Stimulated activated effector memory CD8-positive, alpha-beta T cell treated with anti-CD3 and anti-CD28 coated beads, Interleukin-12 subunit alpha, Interleukin-12 subunit beta, amount 100 ng/mL, for 72 hours (primary cell): Measurements from ENCODE around the gene SERPINA3.
"Not testable (repeated sequence)": the region's sequence is repeated elsewhere in the genome, so short reads cannot be mapped to it uniquely, and the experiment has no call there.

Source experiments
- ATAC-seq: fragments of 150-1000 bp; cut with Tn5 transposase; 2 replicates; pipeline ENCODE4 v1.10.0; 2021
- DNase-seq, 2 donors: peaks; one replicate each; pipeline ENCODE4 v3.0.0; 2021 to 2022; ENCODE audit warnings: low spot score in 2 of 2
- H3K27ac Mint-ChIP-seq: one replicate; pipeline ENCODE4 v1.8.0; 2022; ENCODE audit warnings: mild to moderate bottlenecking, mixed read lengths
- H3K36me3 Mint-ChIP-seq: one replicate; pipeline ENCODE4 v1.8.0; 2022; ENCODE audit warnings: mild to moderate bottlenecking, mixed read lengths
- H3K4me1 Mint-ChIP-seq: one replicate; pipeline ENCODE4 v1.8.0; 2022; ENCODE audit warnings: mixed read lengths
- H3K4me3 Mint-ChIP-seq: one replicate; pipeline ENCODE4 v1.8.0; 2022; ENCODE audit warnings: mild to moderate bottlenecking, mixed read lengths
- H3K9me3 Mint-ChIP-seq: one replicate; pipeline ENCODE4 v1.8.0; 2022; ENCODE audit warnings: mixed read lengths

Gene SERPINA3

DNA sequence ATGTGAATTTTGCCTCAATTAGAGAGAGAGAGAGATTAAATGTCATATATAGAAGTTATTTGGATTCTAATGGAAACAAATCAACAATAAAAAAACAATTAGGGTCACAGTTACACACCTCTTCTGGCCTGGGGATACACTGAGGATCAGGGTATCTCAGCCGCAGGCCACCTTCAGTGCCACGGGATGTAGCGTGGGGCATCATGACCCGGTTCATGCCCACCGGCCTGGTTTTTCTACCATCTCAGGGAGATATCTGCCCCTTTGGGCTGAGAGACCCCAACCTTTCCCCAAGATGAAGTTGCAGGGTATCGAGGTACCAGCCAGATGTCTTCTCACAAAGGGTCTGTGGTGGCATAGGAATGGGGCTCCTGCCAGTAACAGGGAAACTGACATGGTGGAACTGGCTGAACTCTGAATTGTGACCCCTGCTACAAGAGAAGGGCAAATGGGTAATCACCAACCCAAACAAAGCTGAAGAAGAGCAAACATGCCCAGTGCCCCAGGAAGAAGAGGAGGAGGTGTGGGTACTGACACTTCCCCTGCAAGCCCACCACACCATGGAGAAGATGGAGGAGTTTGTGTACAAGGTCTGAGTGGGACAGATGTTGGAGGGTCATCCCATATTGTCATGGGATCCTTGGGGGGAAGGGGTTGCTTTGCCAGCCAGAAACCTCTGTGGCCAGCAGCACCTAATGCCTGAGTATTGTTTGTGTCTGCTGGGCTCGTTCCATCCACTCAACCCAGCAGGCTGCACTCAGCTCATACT lies 19.5 kb downstream of the SERPINA3 start:
- DNase-seq (no peak), ATAC-seq (no peak)
- Mint-ChIP-seq H3K27ac (no peak overlapping the region), H3K4me3 (no peak overlapping the region), H3K9me3 (no peaks in the 10 kb centered on the region), H3K36me3 (no peaks in the 10 kb centered on the region), H3K4me1 (no peaks in the 10 kb centered on the region)

DNA sequence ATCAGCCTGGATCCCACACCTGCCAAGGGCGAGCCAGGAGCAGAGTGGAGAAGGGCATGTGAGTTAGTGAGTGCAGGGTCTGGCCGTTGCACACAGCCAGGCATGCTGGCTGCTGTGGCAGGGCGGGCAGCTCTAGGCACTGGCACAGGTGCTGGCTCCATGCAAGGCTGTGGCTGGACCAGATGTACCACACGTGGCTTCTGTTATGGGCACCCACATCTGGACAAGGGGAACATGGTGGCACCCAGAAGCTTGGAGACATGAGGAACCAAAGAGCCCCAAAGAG lies 20.1 kb downstream of the SERPINA3 start:
- H3K36me3 Mint-ChIP-seq: no peaks in the 10 kb centered on the region
- DNase-seq (no peak), ATAC-seq (no peak)
- no peaks in the 10 kb centered on the region for H3K9me3 Mint-ChIP-seq
- H3K27ac Mint-ChIP-seq: no peak overlapping the region
- H3K4me3 Mint-ChIP-seq: no peak overlapping the region
- no peaks in the 10 kb centered on the region for H3K4me1 Mint-ChIP-seq

DNA sequence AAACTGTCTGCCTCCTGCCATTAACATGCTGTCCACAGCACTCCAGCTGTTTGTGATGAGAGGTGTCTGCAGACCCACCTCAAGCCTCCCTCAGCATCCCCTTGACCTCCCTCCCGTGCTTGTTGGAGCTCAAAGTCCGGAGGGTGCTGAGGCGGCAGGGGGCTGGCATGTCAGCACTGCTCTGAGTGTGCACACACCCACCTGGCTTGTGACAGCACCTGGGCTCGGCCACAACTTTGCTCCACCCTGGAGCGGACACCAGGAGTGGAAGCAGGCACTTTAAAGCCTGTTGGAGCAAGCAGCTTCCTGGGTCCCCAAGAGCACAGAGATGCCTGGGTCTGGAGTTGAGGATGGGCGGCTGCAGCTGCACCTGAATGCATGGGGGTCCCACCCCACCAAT lies 20.9 kb downstream of the SERPINA3 start:
- no peak for DNase-seq
- Mint-ChIP-seq H3K27ac (no peak overlapping the region), H3K36me3 (no peaks in the 10 kb centered on the region), H3K9me3 (no peaks in the 10 kb centered on the region), H3K4me1 (no peaks in the 10 kb centered on the region), H3K4me3 (no peak overlapping the region)
- peak; percentile 6 for ATAC-seq

DNA sequence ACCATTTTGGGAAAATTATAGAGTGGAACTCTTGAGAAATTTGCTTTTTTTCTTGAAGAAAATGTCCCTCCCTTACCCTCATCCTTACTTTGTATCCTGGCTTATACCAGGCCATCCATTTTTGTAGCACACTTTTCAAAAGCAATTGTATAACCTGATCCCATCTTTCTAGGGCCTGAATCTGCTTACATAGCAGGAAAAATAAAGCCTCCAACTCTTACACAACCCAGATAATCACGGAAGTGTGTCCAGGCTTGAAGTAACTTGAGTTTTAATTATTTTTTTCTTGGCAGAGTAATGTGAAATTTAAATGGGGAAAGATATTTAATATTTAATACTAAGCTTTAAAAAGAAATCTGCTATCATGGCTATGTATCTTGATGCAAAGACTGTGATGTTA lies 23.0 kb downstream of the SERPINA3 start:
- Mint-ChIP-seq H3K4me3 (no peak overlapping the region), H3K27ac (no peak overlapping the region), H3K9me3 (no peaks in the 10 kb centered on the region), H3K4me1 (no peaks in the 10 kb centered on the region), H3K36me3 (no peaks in the 10 kb centered on the region)
- DNase-seq (no peak), ATAC-seq (no peak)

DNA sequence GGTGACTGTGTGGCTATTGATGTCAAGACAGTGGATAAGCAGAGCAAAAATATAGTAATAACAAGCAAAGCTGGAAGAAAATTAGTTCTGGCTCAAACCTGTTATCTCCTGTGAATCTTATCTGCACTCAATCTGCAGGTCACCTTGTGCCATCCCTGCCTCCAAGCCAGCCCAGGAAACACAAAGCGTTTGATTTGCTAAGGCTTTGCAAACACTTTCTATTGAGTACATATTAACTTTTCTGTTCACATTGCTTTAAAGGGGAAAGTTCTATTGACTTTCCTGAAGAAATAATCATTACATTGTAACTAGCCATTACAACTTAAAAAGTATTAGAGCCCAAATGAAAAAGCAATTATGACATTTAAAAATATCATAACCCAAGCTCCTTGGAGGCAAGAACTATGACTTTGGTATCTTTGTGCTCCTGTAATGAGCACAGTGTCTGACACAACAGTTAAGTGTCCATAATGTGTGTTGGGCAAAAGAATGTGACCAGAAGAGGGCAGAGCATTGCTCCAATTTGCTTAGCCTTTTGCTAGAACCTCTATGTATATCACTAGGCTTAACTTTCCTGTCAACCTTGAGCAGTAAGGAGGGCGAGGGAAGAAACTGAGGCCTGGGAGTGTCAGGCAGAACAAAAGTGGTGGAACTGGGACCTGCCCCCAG lies 24.7 kb downstream of the SERPINA3 start:
- Mint-ChIP-seq H3K9me3 (no peaks in the 10 kb centered on the region), H3K4me3 (no peak overlapping the region), H3K36me3 (no peaks in the 10 kb centered on the region)

DNA sequence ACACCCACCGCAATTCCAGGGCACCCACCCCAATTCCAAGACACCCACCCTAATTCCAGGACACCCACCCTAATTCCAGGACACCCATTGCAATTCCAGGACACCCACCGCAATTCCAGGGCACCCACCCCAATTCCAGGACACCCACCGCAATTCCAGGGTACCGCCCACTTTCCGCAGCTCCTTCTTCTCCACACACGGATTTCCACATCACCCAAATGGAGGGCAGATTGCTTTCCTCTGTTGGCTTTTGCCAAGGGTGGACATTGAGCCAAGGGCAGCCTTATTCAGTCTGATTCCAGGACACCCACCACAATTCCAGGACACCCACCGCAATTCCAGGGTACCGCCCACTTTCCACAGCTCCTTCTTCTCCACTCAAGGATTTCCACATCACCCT lies 25.6 kb downstream of the SERPINA3 start:
- not testable (repeated sequence) for H3K4me3 Mint-ChIP-seq, H3K4me1 Mint-ChIP-seq, DNase-seq, H3K36me3 Mint-ChIP-seq, ATAC-seq, H3K9me3 Mint-ChIP-seq, H3K27ac Mint-ChIP-seq

More for the DNA sequence above, 24.7 kb downstream of the SERPINA3 start:
- Mint-ChIP-seq H3K27ac (no peak overlapping the region), H3K4me1 (no peaks in the 10 kb centered on the region)
- ATAC-seq (no peak), DNase-seq (no peak)

DNA sequence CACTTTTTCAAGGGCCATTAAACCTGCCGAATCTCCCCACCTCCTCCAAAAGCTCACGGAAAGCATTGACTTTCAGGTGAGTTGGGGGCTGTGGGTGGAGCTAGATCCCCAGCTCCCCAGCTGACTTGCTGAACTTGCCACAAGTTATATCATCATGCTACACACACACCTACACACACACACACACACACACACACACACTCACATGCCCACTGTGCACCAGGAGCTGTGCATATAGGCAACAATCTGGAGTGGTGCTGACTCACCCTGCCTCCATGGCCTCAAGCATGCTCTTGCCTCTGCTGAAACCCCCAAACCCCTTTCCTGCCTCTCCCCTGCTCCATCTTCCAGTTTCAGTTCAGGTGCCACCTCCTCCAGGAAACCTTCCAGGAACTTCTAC lies 26.1 kb downstream of the SERPINA3 start:
- Mint-ChIP-seq H3K36me3 (no peaks in the 10 kb centered on the region), H3K9me3 (no peaks in the 10 kb centered on the region), H3K27ac (no peak overlapping the region), H3K4me1 (no peaks in the 10 kb centered on the region), H3K4me3 (no peak overlapping the region)
- DNase-seq: no peak
- ATAC-seq: no peak

DNA sequence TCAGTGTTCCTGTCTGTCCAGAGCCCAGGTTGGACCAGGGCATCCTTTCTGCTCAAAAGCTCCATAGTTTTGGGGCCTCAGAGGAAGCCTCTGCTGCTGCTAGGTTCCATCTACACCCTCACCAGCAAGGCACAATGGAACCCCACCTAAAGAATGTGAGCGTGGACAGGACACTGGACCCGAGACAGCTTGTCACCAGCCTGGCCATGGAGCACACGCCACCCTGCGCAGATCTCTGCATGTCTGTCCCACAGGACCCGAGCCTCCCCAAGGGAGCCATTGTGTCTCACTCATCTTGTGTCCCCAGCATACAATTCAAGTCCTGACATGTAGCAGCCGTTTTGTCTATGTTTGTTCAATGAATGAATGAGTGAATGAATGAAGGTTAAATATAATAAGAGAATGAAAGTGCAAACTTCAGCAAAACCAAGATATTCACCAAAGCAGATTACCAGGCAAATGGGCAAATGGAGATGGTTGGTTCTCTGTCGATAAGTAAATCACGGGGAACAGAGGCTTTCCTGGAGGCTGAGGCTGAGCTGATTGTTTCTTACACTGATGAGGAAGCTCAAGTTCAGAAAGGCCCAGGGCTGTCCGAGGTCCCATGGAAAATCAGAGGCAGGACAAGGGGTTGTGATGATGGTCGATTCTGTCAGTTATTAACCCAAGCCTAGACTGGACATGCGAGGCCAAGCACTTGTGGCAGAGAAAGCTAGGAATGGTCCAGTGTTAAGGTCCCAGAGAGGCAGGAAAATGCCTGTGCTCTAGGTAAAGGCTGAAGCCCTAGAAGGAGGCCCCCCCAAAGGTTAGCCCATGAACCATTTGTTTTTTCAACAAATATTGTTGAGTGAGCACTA lies 27.0 kb downstream of the SERPINA3 start:
- H3K9me3 Mint-ChIP-seq: no peaks in the 10 kb centered on the region
- ATAC-seq (no peak), DNase-seq (no peak)
- no peaks in the 10 kb centered on the region for H3K4me1 Mint-ChIP-seq
- H3K27ac Mint-ChIP-seq: no peak overlapping the region
- no peaks in the 10 kb centered on the region for H3K36me3 Mint-ChIP-seq
- no peak overlapping the region for H3K4me3 Mint-ChIP-seq

DNA sequence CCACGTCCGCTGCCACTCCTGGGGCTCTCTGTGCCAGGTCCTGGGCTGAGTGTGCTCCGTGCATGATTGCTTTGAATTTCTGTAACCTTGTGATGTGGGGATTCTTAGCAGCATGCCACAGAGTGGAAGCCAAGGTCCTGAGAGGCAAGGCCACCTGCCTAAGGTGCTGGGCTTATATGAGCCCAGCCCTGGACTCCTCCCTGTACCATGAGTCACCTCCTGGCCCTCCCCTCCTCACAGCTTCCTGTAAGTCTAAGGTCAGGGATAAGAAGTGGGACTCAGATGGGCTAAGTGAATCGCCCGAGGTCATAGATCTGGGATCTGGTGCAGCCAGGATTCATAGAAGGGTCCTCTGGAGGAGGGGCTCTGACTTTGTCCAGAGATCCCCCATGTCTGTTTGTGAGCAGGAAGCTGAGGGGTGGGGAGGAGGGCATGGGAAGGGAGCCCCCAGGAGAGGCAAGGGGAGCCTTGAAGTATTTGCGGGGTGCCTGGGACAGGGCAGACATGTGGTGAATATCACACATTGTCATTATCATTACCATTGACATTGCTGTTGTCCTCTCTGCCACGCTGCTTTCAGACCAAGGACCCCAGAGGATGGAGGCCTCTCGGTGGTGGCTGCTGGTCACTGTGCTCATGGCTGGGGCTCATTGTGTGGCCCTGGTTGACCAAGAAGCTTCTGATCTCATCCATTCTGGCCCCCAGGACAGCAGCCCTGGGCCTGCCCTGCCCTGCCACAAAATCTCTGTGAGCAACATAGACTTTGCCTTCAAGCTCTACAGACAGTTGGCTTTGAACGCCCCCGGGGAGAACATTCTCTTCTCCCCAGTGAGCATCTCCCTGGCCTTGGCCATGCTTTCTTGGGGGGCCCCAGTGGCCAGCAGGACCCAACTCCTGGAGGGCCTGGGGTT lies 28.8 kb downstream of the SERPINA3 start:
- no peak for ATAC-seq
- H3K9me3 Mint-ChIP-seq: no peaks in the 10 kb centered on the region
- H3K36me3 Mint-ChIP-seq: no peaks in the 10 kb centered on the region
- no peak overlapping the region for H3K27ac Mint-ChIP-seq
- H3K4me1 Mint-ChIP-seq: no peaks in the 10 kb centered on the region
- H3K4me3 Mint-ChIP-seq: no peak overlapping the region
- DNase-seq: no peak

DNA sequence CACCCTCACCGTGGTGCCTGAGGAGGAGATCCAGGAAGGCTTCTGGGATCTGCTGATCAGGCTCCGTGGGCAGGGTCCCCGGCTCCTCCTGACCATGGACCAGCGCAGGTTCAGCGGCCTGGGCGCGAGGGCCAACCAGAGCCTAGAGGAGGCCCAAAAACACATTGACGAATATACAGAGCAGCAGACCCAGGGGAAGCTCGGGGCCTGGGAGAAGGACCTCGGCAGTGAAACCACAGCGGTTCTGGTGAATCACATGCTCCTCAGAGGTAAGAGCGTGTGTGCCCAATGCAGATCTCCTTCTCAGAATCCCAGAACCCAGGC lies 29.4 kb downstream of the SERPINA3 start:
- no peaks in the 10 kb centered on the region for H3K4me1 Mint-ChIP-seq

DNA sequence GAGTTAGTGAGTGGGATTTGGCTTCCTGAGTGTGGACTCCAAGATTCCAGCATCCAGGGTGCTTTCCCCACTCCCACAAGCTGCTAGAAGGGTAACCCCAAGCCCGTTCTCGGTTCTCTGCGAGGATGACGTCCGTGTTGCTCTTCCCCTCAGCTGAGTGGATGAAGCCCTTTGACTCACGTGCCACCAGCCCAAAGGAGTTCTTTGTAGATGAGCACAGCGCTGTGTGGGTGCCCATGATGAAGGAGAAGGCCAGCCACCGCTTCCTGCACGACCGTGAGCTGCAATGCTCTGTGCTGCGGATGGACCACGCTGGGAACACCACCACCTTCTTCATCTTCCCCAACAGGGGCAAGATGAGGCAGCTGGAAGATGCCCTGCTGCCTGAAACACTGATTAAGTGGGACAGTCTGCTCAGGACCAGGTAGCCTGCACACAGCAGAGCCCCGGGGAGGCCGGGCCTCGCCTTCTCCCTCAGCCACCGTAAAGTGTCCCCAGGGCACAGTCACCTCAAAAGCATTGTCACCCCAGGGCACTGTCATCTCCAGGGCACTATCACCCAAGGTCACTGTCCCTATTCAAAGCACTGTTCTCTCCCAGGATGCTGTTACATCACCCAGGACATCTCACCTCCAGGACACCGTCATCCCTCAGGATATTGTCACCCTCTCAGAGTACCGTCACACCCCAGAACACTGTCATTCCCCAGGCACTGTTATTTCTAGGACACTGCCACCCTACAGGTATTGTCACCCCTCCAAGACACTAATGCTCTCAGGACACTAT lies 31.3 kb downstream of the SERPINA3 start:
- H3K27ac Mint-ChIP-seq: no peak overlapping the region
- no peaks in the 10 kb centered on the region for H3K36me3 Mint-ChIP-seq
- ATAC-seq: no peak

More for the DNA sequence above, 29.4 kb downstream of the SERPINA3 start:
- Mint-ChIP-seq H3K4me3 (no peak overlapping the region), H3K27ac (no peak overlapping the region), H3K36me3 (no peaks in the 10 kb centered on the region), H3K9me3 (no peaks in the 10 kb centered on the region)
- DNase-seq: no peak
- no peak for ATAC-seq

DNA sequence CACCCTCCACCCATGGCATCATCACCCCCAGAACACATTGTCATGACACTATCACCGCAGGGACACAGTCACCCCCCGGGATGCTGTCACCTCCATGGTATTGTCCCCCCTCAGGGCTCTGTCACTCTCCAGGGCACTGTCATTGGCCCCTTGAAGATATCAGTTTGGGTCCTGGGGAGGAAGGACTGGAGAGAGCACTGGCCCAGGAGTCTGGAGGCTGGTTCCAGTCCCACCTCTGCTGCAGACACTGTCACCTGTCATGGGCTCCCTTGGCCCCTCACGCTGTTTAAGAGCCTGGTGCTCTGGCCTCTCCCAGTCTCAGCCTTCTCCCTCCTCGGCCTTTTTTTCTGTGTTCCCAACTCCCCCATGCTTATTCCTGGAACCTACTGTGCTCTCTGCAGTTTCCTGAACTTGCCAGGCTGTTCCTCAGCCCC lies 31.9 kb downstream of the SERPINA3 start:
- Mint-ChIP-seq H3K27ac (no peak overlapping the region), H3K4me1 (no peaks in the 10 kb centered on the region), H3K4me3 (no peak overlapping the region), H3K9me3 (no peaks in the 10 kb centered on the region), H3K36me3 (no peaks in the 10 kb centered on the region)
- DNase-seq: no peak
- peak; percentile 12 for ATAC-seq

More for the DNA sequence above, 31.3 kb downstream of the SERPINA3 start:
- no peak for DNase-seq
- Mint-ChIP-seq H3K4me1 (no peaks in the 10 kb centered on the region), H3K9me3 (no peaks in the 10 kb centered on the region), H3K4me3 (no peak overlapping the region)

DNA sequence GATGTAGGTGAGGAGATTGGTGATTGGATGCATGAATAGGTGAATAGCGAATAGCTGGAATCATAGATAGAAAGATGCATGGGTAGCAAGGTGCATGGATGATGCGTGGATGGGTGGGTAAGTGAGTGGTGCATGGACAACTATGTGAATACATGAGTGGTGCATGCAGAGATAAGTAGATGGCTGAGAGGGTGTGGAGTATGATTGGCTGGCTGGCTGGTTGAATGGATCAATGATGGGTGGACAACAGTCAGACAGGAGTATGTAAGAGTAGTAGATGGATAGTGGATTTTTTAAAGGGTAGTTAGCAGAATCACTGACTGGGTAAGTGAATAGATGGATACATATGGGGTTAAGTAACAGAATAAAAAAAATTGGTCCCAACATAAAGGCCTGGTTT lies 33.9 kb downstream of the SERPINA3 start:
- Mint-ChIP-seq H3K4me3 (no peak overlapping the region), H3K27ac (no peak overlapping the region), H3K9me3 (no peaks in the 10 kb centered on the region), H3K36me3 (no peaks in the 10 kb centered on the region), H3K4me1 (no peaks in the 10 kb centered on the region)
- ATAC-seq: no peak
- DNase-seq: no peak

DNA sequence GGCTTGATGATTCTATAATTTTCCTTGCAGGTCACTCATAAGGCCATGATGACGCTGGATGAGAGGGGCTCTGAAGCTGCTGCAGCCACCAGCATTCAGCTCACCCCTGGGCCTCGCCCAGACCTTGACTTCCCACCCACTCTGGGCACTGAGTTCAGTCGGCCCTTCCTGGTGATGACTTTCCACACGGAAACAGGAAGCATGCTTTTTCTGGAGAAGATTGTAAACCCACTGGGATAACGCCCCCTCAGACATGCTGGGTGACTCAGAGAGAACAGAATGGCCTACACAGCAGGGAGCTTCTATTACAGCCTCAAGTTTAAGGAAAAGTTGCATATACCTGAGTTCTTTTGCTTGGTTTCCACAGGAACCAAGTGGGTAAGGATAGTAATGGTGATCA lies 34.3 kb downstream of the SERPINA3 start:
- Mint-ChIP-seq H3K27ac (no peak overlapping the region), H3K4me1 (no peaks in the 10 kb centered on the region), H3K4me3 (no peak overlapping the region), H3K36me3 (no peaks in the 10 kb centered on the region), H3K9me3 (no peaks in the 10 kb centered on the region)
- ATAC-seq (no peak), DNase-seq (no peak)
